SH-SY5Y (cell line): Measurements from ENCODE around the gene ANTKMT.

Experiments
- GATA2 ChIP-seq: IDR thresholded peaks from 2 replicates; pipeline ENCODE4 v1.6.1; 2011; ENCODE audit warnings: mild to moderate bottlenecking, low read depth, low read length
- GATA3 ChIP-seq: IDR thresholded peaks from 2 replicates; pipeline ENCODE4 v1.6.1; 2011; ENCODE audit warnings: low read depth, mild to moderate bottlenecking, low read length, moderate library complexity

DNA sequence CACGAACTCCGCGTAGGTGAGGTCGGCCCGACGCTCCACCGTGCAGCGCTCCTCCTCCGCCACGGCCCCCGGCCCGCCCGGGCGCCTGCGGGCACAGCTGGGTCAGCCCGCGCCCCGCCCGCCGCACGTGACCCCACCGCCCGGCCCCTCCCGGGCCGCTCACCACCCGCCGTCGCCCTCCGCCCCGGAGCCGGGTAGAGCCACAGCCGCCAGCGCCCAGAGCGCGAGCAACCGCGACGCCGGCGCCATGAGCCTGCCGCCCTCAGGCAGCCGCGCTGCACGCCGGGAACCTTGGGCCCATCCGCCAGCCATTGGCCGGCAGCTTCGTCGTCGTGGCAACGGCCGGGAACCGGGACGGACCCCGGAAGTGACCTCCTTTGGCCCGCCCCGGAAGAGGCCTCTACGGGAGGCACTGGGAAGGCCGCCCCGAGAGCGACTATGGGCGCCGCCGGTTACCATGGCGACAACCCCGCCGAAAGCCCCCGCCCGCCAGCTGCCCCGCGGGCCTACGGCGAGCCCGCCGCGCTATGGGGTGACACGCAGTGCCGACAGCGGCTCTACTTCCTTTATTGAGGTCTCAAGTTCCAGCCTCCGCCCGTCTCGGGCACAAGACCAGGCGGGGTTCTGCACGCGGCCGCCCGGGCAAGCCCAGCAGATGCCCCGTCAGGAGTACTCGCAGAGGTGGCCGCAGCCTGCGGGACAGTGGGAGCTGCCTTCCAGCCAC lies 36.7 kb upstream of the ANTKMT start, which contains the start of gene JMJD8:
- TF ChIP-seq GATA2 (no peak), GATA3 (no peak)
